SH-SY5Y (cell line): Measurements from ENCODE around the gene SCTR.

Experiments used
- GATA2 ChIP-seq: IDR thresholded peaks from 2 replicates; pipeline ENCODE4 v1.6.1; 2011; ENCODE audit warnings: mild to moderate bottlenecking, low read depth, low read length
- GATA3 ChIP-seq: IDR thresholded peaks from 2 replicates; pipeline ENCODE4 v1.6.1; 2011; ENCODE audit warnings: low read depth, mild to moderate bottlenecking, low read length, moderate library complexity

DNA sequence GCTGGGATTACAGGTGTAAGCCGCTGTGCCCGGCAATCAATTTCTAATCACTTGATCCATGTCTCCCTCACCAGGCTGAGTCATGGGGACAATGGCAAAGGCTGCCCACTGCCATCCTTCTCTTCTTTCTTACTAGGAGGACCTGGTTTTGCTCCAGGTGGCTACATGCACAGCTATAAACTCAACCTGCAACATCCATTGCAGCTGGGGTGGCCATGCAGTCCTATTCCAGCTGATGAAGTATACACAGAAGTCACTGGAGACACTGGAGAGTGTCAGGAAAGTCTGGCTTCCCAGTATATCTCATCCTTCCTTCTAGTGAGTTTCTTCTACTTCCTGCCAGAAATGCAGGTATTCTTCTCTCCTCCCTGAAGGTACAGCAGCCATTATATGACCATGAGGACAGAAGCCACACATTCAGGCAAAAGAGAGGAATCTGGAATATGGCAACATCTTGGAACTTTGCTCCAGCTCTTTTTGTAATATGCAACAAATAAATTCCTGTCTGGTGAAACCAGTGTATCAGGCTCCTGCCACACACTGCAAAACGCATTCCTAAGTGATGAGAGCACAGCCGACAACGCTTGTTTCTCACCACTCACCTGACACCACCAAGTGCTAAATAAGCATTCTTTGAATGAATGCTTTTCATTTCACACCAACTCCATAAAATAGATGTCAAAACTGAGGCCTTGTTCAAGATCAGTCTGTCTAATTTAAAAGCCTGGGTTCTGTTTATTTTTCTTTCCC is 32.3 kb downstream of the SCTR start:
- TF ChIP-seq GATA3 (no peak), GATA2 (no peak)
